Measurements from ENCODE around the gene SGPP1.
"Not testable (repeated sequence)": the region's sequence is repeated elsewhere in the genome, so short reads cannot be mapped to it uniquely, and the experiment has no call there.

The SGPP1 gene

DNA sequence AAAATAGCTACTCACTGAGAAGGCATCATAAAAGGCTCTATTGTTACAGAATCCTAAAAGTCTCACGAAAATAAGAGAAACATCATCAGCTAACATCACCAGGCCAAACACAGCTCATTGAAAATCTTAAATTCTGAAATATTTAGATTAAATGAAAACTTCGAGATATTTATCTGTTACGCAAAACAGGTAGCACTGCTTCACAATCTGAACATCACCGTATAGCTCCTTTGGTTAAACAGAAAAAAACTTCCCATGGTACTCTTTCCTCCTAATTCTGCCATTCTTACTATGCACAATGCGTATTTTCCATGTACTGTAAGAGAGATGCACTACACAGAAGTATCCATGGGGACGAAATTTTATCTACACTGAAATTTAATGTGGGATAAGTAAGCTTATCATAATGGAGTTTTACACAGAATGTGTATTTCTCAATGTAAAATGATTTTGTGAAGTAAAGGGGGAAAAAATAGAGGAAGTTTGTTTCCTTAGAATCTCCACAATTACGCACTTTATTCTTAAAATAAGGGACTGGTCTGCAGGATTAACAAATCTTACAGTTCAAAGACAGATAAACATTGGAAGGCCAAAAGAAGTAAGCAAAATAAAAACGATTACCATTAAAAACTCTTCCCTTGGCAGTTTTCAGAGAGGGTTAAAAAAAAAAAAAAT, 1.9 kb downstream of the SGPP1 start:
- no peak for DNase-seq (ENCODE audit: low read depth in 2 of 2)

DNA sequence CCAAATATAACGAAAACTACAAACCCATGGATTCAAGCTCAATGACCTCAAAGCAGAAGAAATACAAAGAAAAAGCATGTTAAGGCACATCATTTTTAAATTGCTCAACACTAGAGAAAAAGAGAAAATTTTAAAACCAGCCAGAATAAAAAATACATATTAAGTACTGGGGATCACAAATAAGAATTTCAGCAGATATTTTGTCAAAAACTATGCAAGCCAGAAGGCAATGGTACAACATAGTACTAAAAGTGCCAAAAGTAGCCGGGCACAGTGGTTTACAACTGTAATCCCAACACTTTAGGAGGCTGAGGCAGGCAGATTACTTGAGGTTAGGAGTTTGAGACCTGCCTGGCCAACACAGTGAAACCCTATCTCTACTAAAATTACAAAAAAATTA, 10.2 kb downstream of the SGPP1 start:
- DNase-seq (ENCODE audit: low read depth in 2 of 2) = no peak

DNA sequence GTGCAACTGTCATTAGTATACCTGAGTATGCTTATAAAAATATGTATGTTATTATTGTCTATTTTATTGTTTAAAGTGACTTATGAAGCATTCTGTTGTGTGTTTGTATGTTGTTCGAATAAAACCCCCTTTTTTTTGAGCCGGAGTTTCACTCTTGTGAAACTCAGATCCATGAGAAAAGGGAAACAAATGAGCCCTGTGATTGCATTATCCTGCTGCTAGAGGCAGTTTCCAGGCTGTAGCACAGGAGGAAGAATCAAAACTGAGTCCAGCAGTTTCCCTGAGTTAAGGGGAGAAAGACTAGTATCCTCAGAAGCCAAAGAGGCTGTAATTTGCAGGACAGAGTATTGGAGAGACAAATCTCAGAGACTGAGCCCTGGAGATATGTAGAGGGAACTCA, 12.5 kb downstream of the SGPP1 start:
- DNase-seq (ENCODE audit: low read depth in 2 of 2) = no peak

DNA sequence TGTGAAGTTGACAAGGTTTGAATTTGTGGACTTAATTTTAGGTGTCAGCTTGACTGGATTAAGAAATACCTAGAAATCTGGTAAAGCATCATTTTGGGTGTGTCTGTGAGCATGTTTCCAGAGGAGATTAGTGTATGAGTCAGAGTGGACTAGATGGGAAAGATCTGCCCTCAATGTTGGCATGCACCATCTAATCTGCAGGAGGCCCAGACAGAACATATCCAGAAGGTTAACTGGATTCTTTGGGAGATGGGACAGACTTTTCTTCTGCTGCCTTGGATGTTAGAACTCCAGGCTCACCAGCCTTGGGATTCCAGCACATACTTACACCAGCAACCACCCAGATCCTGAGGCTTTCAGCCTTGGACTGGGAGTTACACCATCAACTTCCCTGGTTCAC, 14.1 kb downstream of the SGPP1 start:
- no peak for DNase-seq (ENCODE audit: low read depth in 2 of 2)

DNA sequence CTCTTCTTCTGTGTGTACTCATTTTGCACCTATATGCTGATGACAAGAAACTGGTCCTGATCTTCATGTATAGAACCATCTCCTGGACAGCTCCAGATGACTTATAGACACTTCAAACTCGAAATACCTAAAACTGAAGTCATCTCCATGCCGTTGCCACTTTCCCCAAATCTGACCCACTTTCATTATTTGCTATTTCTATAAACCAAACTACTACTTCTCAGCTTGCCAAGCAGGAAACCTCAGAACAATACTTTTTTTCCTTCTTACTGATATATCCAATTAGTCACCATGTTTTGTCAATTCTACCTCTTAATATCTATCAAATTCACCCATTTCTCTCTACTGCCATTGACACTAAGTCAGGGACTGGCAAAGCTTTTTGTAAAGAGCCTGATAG, 14.8 kb downstream of the SGPP1 start:
- no peak for DNase-seq (ENCODE audit: low read depth in 2 of 2)

DNA sequence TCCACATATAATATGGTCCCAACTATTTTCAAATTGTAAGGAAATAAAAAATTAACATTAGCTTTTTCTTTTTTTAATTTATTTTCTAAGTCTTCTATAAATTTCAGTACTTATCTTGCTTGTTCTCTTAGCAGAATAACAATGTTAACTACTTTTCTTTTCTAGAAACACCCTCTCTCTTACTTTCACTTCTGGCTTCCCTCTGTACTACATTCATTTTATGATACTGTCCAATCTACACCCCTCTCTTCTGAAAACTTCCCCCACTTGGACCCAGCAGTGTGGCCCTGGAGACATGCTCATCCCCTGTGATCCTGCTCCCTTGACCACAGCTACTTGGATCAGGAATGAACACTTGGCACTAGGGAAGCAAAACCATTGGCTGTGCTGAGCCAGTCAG, 15.7 kb downstream of the SGPP1 start:
- DNase-seq (ENCODE audit: low read depth in 2 of 2) = no peak

DNA sequence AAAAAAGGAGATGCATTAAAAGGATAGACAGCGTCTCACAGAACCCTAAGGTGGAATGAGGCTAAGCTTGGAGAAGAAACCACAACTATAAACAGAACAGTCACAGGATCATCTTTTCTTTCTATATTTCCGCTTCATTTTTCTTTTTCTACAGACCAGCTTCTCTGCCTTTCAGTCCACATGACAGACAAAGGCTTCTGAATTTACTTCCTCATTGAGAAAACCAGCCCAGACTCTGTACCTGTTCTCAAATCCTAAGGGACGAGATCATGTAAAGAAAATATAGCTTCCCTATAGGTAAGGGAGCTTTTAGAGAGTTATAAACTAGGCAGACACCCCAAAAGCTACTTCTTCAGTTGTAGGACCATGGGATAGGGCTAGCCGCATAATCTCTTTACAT, 17.4 kb downstream of the SGPP1 start:
- no peak for DNase-seq (ENCODE audit: low read depth in 2 of 2)

DNA sequence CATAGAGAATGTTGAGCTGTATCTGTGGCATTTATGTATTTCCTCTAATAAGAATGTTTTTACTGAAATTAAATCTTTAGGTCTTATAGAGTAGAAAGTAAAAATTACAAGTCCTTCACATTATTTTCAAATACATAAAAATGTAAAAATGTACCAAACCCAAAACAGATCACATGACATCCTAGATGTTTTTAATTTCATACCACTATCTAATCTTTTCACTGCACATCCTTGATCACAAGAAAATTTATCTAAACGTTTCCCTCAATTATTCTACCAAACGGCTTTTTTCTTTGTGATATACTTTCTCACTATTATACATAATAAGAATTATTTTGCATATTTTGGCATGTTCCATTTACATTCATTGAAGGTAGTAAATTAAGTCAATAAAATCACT, 18.3 kb downstream of the SGPP1 start:
- DNase-seq (ENCODE audit: low read depth in 2 of 2) = no peak

DNA sequence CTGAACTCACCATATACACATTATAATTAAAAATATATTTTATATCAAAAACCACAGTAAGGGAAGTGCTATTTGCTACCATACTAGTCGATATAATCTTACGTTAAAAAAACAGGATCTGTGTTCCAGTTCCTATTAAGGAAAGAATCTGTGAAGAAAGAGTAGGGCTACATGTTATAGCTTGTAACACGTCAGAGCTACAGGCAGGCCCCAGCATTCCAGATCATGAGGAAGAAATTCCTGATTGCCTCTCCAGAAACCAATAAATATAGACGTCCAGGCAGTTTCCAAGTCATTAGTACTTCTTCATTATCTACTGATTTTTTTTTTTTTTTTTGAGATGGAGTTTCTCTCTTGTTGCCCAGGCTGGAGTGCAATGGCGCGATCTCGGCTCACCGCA, 20.6 kb downstream of the SGPP1 start:
- DNase-seq (ENCODE audit: low read depth in 2 of 2) = no peak

DNA sequence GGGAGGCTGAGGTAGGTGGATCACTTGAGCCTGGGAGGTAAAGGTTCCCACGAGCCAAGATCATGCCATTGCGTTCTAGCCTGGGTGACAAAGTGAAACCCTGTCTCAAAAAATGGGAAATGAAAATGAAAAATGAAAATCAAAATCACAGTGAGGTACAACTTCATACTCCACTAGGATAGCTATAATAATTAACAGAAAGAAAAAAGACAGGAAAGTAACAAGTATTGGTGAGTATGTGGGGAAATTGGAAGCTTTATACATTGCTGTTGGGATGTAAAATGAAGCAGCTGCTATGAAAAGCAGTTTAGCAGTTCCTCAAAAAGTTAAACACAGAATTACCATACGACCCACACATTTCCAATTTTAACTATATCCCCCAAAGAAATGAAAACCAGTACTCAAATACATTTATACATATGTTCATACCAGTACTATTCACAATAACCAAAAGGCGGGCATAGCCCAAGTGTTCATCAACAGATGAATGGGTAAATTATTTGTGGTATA, 22.2 kb downstream of the SGPP1 start:
- DNase-seq (ENCODE audit: low read depth in 2 of 2) = no peak

DNA sequence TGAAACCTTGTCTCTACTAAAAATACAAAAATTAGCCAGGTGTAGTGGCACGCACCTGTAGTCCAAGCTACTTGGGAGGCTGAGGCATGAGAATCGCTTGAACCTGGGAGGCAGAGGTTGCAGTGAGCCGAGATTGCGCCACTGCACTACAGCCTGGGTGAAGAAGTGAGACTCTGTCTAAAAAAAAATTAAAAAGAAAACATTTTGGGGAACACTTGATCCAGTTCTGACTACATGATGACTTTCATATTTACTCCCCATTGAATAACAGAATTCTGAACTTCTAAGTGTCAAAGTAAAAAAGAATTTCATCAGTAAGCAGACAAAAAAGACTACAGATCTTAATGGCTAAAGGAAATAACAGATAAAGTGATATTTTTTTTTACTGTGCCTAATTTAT, 25.3 kb downstream of the SGPP1 start:
- DNase-seq (ENCODE audit: low read depth in 2 of 2) = not testable (repeated sequence)

DNA sequence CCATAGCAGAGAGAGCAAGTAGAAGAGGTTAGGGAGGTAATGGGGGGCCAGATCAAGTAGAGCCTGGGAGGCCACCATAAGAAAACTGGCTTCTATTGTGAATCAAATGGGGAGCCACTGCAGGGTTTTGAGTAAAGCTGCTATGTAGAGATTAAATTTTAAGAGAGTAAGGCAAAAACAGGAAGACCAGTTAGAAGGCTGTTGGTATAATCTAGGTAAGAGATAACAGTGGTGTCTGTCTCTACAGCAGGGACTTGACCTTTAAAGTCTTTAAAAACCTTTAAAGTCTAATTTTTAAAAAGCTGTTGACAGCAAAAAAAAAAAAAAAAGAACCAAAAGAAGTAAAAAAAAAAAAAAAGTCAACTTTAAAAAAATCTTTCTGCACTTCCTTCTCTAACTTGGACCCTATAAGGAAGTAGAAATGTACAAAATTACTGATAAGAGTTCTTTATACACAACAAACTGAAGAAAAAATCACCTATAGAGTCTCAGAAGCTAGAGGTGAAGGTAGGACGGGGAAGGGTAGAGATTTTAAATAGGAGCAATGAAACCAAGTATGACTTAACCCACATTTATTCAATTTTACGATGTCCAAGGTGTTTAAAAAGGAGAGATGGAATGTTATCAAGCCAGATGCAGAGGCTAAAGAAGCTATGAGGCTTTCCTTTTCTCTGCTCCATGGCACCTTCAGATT, 26.1 kb downstream of the SGPP1 start:
- DNase-seq (ENCODE audit: low read depth in 2 of 2) = no peak

DNA sequence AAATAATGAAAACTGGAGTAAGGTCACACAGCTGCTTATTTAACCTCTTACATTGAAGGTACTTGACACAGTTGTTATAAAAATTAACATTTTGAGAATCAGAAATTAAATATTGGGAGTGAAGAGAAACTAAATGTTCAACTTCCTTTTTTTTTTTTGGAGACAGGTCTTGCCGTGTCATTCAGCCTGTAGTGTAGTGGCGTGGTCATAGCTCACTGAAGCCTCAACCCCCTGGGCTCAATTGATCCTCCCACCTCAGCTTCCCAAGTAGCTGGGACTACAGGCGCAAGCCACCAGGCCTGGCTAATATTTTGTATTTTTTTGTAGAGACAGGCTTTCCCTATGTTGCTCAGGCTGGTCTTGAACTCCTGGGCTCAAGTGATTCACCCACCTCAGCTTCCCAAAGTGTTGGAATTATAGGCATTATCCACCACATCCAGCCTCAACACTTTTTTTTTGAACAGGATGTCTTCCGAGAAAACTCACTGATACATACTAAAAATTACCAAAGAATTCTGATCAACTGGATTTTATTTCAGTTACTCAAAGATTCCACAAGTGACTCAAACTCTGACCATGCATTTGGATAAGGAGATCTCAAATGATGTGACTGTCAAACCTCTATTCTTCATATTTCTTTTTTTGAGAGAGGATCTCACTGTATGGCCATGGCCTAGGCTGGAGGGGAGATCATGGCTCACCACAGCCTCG, 35.4 kb downstream of the SGPP1 start:
- no peak for DNase-seq (ENCODE audit: low read depth in 2 of 2)

DNA sequence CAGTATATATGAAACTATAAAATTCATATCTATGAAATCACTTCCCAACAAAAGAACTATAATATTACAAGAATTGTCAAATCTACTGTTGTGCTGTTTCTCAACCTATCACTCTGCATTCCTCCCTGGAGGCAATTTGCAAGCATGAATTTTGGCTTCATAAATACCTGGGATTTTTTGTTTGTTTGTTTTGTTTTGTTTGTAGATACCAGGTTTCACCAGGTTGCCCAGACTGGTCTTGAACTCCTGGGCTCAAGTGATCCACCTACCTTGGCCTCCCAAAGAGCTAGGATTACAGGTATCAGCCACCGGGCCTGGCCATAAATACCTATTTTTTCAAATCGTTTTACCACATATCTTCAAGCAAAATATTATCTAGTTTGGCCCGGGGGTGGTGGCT, 38.7 kb downstream of the SGPP1 start:
- DNase-seq (ENCODE audit: low read depth in 2 of 2) = no peak

DNA sequence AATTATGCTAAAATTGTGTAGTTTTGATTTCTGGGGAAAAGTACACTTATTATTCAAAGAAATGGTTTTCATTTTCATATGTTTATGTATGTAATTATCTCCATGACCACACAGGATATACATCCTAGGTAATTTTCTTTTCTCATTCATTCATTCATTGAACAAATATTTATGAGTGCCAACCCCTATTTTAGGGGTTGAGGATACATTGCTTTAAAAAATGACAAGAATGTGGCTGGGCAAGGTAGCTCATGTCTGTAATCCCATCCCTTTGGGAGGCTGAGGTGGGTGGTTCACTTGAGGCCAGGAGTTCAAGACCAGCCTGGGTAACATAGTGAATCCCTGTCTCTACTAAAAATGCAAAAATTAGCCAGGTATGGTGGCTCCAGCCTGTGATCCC, 40.9 kb downstream of the SGPP1 start:
- DNase-seq (ENCODE audit: low read depth in 2 of 2) = no peak

DNA sequence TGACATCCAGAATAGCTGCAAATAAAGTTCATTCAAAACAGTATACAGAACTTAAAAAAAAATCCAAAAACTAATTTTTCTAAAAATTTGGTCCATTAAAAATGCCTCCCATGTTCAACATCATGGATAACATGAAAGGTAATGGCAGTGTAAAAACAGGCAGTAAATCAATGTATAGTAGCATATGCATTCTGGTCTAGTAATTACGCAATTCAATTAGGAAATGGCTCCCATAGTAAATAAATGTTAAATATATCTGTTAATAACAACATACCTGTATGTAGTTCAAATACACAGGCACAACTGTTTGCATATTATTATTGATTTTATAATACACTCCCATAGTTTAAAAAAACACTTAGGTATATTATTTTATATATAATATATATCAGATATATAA, 42.5 kb downstream of the SGPP1 start:
- DNase-seq (ENCODE audit: low read depth in 2 of 2) = no peak

DNA sequence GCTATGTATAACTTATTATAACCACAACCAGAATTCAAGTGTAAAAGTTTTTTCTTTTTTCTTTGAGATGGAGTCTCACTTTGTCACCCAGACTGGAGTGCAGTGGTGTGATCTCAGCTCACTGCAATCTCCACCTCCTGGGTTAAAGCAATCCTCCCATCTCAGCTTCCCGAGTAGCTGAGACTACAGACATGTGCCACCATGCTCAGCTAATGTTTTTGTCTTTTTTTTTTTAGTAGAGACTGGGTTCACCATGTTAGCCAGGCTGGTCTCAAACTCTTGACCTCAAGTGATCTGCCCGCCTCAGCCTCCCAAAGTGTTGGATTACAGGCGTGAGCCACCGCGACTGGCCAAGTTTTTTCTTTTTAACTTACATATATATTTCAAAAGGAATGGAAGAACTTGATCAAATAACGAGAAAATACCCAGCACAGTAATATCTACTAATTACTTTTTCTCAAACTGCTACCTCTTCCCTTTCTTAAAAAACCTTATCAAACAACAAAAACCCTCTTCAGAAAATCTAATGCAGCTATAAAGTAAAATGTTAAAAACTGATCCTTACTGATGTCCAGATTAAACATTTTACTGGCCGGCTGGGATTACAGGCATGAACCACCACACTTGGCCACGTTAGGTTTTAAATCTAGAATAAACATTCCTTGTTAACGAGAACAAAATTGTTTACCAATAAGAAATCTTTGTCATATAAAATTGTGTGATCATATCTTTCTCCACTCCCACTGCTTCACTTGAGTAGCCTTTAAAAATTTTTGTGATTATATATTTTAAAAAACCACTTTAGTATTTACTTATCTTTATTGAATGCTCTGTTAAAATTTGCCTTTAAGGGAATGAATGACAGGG, 44.9 kb downstream of the SGPP1 start:
- DNase-seq (ENCODE audit: low read depth in 2 of 2) = no peak

DNA sequence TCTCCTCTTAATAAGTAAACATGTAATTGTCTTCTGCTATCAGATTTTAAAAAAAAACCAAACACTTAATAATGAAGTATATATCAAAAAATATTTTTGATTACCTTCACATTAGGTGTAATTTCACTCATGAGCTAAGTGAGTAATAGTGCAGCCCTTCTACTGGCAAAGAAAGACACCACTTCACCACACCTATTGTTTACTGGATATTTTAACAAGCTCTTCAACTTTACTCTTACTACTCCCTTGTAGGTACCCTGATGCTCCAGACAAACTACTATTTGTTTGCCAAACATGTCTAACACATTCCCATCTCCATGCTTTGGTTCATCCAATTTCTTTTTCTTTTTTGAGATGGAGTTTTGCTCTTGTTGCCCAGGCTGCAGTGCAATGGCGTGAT, 49.3 kb downstream of the SGPP1 start:
- DNase-seq (ENCODE audit: low read depth in 2 of 2) = no peak

DNA sequence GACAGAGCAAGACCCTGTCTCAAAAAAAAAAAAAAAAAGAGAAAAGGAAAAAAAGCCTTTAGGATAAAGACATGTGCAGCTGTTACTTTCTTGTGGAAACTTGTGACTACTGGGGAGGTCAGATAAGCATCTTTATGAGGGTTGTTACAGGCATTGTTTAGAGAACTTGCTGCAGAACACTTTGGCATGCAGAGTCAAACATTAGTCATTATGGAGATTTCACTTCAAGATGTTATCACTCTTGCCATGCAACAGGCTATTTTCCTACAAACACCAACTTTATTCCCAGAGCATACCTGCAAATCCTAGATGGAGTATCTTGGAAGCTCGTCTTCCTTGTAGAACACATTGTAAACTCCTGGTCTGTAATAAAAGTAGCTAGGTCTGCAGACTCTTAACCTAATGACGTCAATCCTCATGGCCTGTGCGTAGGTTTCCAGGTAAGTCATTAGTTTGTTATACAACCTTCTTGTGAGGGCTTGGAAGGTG, 49.9 kb downstream of the SGPP1 start:
- no peak for DNase-seq (ENCODE audit: low read depth in 2 of 2)

DNA sequence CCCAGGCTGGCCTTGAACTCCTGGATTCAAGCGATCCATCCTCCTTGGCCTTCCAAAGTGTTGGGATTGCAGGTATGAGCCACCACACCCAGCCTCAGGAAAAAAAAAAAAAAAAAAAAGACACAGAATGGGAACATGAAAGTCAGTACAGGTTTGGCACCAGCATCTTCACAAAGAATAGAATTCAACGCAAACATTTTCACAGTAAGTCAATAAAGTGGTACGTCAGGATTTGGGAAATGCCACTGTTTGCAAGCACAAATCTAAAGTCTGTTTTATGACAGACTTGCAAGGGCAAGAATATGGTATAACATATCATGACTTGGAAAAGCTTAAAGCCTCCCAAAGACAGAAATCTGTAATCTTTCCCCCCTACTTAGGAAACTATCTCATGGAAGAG, 51.2 kb downstream of the SGPP1 start:
- DNase-seq (ENCODE audit: low read depth in 2 of 2) = no peak

DNA sequence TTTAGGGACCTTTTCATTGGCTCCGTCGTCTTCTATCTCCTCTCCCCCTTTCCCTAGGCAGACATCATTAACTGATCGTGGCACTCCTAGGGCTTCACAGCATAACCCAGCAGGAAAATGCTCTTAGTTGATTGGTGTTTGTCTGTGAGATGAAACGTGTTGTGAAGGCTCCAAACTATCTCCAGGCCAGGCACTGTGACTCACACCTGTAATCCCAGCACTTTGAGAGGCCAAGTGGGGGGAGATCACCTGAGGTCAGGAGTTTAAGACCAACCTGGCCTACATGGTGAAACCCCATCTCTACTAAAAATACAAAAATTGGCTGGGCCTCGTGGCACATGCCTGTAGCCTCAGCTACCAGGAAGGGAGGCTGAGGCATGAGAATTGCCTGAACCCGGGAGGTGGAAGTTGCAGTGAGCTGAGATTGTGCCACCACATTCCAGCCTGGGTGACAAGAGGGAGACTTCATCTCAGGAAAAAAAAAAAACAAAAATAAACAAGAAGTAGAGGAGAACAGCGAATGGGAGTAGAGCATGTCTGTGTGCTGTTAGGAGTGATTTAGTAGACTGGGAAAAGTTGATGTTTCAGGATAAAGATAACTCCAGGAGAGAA, 53.9 kb downstream of the SGPP1 start:
- no peak for DNase-seq (ENCODE audit: low read depth in 2 of 2)

Measured in stimulated activated CD8-positive, alpha-beta memory T cell treated with anti-CD3 and anti-CD28 coated beads, Interleukin-7, amount 100 ng/mL, for 1 hour (primary cell).